HG03175 (cell line): Measurements from ENCODE around the gene NOL4L.
A peak's percentile ranks its signal among the peaks of the same experiment; 100 is the strongest.

ENCODE experiments used
- ATAC-seq: cut with Tn5 transposase; IDR thresholded peaks from one replicate; pipeline ENCODE4 v1.9.1; 2021; ENCODE audit warnings: mild to moderate bottlenecking, moderate library complexity; ENCODE audit not compliant: unreplicated experiment

Gene NOL4L

DNA sequence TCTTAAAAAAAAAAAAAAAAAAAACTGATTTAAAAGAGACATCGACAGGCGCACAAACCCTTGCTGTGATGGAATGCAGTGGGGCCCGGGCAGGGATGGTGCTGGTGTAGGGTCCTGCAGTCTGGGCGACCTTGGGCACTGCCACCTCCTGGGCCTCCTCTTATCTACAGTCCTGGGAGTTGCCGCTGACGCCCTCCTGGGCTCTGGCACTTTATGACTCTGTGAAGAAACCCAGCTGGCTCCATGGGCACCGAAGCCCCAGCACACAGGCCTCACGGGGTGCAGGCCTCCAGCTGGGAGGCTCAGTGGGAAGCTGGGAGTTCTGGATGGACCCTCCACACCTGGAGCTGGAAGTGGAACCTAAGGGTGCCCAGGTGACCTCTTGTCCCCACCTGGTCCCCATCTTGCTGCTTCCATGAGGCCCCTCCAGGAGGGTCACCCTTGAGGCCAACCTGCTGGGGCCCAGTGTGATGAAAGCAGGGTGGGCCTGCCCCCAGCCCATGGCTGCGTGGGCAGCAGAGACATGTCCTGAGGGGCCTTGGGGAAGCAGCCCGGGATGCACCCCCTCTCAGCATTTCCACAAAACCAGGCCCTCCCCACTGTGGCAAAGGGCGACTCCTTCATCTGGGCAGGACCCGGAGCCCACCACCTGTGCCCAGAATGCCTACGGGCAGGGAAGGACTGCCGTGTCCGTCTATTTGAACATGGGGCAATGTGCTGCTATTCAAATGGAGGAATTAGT, 122.1 kb downstream of the NOL4L start:
- no peak for ATAC-seq

DNA sequence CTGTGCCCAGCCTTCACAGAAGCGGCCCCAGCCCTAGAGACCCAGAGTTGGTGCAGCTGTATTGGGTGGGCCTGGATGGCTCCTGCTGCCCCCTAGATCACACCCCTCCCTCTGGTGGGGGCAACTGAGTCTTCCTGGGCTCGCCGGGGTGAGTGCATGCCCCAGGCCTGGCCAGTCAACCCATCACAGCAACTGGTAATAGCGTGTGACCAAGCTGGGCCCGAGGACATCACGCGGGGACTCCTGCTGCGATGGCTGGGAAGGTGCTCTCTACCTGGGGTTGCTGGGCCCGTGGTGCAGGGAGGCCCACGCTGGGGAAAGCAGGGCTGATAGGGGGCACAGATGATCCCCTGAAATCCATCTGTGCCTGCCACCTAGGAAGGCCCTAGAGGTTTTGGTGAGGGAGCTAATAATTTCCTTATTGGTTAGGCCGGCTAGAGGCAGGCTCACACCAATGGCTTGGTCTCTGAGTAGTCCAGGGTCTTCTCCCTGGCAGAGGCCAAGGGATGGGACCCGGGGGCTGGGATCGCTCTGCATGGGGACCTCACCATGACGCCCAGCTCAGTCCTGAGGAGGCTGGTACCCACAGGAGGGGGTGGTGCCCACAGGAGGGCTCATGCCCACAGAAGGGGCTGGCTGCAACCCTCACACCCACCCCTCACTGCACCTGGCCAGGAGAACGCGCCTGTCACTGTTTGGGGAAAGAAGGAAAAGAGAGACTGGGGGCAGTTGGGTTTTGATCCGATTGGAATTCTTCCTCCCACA, 123.1 kb downstream of the NOL4L start:
- ATAC-seq = no peak

- no peak for ATAC-seq
These were observed 124.3 kb downstream of the NOL4L start for GRCh38 chr20:32460683-32461320.

GRCh38 chr20:32460231-32460630, 124.9 kb downstream of the NOL4L start:
- ATAC-seq = no peak

GRCh38 chr20:32458837-32459220, 126.3 kb downstream of the NOL4L start:
- no peak for ATAC-seq

DNA sequence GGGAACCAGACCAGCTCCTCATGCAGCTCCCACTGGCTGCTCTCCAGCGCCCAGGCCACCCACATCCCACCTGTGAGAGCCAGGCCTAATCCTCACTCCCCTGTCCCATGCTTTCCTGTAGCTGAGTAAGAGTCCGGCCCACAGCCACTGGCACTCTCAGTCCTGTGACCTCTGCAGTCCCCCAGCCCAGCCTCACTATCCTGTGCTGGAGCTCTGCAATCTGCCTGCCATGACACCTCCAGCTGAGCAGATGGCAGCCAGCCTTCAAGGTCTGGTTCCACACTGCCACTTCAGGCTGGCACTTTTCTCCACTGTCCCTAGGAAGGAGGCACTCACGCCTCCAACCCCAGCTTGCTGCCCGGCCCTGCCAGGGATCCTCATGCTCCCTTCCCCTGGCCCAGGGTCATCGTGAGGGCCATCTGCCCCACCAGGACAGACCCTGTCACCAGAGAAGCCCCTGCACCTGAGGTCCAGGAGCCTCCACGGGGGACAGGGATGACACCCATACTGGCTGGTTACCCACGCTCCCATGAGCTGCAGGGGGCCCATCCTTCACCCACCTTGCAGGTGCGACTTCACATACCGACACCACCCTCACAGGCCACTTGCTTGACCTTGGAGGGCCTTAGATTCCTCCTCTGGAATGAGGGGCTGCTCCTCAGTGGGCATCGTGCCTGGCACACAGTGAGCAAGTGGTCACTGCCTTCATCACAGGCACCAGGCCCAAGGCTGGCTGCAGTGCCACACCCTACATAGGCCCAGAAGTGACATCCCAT, 126.9 kb downstream of the NOL4L start:
- ATAC-seq = no peak

DNA sequence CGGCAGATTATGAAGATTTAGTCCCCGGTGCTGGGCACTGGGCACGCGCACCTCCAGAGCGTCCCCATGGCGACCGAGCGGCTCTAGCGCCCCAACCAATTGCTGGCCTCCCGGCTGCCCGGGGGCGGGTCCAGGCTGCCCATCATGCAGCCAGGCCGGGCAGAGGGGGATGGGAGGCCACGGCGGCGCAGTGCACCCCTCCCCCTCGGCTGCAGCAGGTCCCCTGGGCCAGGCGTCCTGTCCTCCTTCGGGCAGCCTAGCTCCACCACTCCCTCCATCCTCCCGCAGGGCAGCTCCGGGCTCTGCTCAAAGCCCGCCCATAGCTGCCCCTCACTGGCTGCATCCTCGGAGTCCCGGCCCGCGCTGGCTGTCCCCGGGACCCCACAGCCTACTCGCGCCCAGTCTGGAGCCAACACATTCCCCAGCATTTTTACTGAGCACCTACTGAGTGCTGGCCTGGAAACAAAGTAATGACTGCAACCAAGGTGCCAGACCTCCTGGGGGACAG, 127.6 kb downstream of the NOL4L start:
- ATAC-seq = peak; percentile 57

DNA sequence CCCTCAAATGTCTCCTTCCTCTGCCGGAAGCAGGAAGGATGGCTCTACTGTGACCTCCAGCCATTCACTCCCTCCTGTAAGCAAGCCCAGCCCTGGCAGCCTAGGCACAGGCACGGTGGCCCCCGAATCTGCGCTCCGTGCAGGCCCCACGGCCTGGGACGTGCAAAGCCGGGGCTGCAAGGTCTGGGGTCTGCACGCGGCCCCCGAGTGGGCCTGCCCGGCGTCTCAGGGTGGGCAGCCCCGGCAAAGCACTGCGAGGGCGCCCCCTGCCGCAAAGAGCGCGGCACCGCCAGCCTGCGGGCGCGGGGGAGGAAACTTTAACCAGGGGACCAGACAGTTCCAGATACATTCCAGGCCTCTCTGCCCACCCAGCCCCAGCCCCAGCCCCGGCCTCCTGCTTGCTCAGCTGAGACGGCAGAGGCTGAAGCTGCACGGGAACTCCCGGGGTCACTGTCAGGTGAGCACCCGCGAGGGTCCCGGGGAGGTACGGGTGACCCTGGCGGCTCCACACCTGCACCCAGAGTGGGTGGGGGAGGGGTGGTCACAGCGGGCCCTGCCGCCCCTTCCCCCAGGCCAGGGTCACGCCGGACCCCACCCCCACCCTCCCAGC, 128.2 kb downstream of the NOL4L start:
- peak; percentile 42 for ATAC-seq

DNA sequence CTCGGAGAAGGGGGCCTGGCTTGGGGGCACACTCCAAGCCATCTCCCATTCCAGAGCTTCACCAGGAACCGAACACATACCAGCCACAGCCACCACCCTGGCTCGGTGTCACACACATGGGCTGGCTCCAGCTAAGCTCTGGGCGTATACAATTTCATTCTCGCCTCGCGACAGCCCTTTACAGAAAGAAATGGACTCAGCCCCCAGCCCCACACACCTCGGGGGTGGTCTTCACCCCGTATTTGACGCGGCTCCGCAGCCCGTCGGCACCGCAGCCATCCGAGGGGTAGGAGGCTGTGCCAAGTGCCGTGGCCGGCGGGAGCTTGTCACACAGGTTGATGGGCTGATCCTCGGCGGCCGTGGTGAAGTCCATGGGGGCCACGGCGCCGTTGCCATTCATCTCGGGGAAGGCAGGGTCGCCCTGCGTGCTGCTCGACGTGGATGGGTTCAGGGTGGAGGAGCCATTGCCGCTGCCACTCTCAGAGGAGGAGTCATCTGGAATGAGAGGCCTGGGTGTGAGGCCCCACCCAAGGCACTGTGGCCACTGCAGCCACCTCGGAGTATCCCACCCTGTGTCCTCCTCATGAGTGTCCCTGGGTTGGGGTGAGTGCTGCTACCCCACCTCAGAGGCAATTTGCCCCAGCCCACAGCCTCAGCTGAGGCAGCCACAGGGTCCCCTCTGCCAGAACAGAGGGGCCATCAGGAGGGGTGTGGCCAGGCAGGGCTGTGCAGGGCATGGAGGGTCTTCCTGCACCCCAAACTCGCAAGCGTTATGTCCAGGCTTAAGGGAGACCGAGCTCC, 129.0 kb downstream of the NOL4L start:
- ATAC-seq = no peak

DNA sequence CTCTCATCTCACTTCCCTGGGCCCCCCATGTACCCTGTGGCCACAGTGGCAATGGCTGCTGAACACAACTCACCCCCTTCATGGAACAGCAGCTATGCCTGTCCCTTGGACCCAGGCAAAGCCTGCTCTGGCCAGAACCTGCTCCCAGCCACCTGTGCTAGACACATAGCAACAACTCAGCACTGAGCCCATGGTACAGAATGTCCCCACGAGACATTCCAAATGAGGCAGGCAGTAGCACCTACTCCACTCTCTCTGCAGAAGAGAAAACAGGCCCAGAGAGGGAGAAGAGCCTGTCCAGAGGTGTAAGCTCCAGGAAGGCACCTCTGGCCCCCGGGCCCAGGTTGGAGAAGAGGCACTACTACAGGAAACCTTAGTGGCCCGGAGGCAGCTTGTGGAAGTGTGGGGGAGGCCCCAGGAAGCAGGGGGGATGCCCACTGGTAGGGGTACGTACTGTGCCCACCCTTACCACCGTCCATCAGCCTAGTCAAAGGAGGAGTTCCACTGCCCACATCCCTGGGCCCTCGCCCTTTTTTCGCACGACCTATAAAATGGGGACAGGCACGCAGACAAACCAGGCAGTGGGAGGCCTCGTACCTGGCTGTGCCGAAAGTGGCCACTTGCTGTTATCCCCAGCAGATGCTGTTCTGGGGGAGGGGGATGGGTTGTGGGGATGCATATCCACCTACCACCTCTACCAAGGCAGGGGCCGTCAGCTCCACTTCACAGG, 129.8 kb downstream of the NOL4L start:
- ATAC-seq = no peak

DNA sequence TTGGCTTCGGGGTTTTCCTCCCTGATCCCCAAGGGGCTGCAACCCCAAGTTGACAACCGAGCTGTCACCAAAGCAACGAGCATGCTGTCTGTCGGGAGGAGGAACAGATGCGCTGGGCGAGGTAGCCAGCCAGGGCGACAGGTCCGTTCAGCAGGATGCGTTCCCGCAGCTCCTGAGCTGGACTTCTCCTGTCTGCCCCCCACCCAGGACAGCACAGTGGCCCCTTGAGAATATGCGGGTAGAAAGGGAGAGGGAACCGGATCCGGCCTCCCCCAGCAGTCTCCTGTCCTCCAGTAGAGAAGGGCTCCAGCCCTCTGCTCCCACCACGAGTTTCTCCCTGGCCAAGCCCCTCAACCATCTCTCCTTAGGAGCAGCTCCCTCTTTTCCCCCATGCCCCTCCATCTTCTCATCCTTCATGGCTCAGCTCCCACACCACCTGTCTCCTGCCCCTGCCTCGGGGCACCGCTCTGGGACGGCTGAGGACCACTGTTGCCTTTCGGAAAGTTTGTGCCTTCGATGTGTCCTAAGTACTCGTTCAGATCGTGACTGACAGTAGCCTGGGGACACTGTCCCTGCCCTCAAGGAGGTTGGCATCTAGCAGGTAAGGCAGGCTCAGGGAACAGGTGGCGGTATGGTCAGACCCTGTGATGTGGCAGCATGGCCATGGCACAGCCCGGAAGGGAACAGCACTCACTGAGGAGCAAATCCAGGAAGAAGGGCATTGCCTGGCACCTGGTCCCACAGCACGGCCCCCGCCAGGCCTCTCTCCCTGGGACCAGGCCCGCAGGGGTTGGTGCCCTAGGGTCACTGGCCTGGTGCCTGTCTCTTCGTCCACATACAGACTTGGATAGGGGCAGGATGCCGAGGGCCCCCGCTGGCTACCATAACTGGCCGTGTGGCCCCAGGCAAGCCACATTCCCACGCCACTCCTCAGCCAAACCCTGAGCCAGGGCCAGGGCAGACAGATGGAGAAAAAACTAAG, 130.7 kb downstream of the NOL4L start:
- ATAC-seq = no peak

- no peak for ATAC-seq
These were observed 131.5 kb downstream of the NOL4L start for GRCh38 chr20:32453467-32454163.

DNA sequence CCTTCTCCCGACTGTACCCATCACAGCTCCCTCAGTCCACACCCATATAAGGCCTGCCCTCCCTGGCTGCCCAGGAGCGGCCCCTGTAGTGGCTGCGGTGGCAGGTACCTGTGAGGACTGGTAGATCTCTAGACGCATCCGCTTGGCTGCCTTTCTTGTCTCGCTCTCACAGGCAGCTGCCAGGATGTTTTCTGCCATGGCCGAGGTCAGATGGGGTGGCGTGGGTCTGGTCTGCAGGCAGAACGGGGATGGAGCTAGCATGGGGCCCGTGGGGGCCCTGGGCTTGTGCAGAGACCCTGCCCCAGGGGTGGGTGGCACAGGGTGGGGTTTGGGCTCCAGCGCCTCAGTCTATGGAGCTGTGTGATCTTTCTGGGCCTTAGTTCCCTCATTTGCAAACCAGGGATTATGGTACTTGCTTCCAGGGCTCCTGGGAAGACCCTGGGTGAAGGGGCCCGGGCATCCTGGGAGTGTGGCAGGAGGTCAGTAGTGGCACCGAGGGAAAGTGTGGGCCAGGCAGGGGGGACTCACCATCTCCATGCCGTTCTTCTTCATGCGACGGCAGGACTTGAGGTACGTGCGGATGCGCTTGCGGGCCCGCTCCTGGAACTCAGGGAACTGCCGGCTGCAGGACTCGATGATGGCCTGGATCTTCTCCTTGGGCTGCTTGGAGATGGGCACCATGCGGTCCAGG, 132.2 kb downstream of the NOL4L start:
- ATAC-seq = no peak

- no peak for ATAC-seq
These were observed 133.3 kb downstream of the NOL4L start for GRCh38 chr20:32451682-32452461.

DNA sequence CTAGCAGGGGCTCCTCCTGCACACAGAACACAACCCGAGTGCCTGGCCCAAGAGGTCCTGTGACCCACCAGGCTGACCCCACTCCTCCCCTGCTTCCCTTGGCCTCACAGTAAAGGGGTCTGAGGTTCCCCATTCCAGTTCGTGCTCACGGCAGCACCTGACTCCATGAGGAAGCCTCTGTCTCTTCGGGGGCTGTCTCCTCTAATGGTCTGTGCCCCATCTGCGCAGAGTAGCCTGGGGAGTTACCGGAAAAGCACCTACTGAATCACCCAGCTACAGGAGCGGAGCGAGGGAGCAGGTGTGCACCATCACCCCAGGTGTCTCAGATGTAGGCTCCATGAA, 133.8 kb downstream of the NOL4L start:
- no peak for ATAC-seq

DNA sequence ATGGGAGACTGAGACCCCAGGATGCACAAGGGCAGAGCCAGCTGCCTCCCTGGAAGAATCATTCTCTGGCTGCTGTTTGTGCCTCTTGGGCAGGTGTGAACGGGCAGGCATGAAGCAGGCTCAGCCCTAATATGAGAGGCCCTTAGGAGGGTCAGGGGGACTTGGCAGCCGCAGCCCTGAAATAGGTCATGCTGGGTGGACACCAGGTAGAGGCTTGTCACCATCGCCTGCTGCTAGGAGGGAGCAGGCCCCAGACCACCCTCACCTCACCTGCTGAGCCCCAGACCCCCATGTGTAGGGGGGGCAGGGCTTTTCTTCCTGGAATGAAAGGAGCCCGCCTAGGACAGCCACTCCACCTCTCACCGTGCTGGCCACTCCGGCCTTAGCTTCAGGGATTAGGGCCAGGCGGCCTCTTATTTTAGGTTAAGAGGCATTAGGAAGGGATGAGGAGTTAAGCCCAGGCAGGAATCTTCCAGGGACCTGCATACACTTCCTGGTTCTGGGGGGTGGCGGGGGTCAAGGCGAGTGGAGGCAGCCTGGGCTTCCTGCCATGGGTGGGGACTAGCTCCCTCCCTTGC, 134.6 kb downstream of the NOL4L start:
- no peak for ATAC-seq
